MM.1S (cell line): ENCODE results near the gene ABCC4.

Source experiments
- DNase-seq: peaks from one replicate; pipeline ENCODE4 v3.0.0-alpha.2; 2015
- H2AFZ ChIP-seq: fragments of 300-600 bp; sonication (generic); 2 replicates; pipeline ENCODE4 v1.6.0; 2016; ENCODE audit warnings: antibody characterized with exemption, low read length
- H3F3A ChIP-seq: fragments of 300-600 bp; sonication (generic); 2 replicates; pipeline ENCODE4 v1.6.1; 2016; ENCODE audit warnings: mild to moderate bottlenecking, antibody characterized with exemption, low read length, moderate library complexity, mixed read lengths; ENCODE audit not compliant: insufficient read depth
- H3K27ac ChIP-seq: fragments of 300-600 bp; sonication (generic); 2 replicates; pipeline ENCODE4 v1.5.1; 2016; ENCODE audit warnings: mild to moderate bottlenecking, low read length
- H3K27me3 ChIP-seq: fragments of 300-600 bp; sonication (generic); replicated peaks from 2 replicates; pipeline ENCODE4 v1.6.0; 2016; ENCODE audit warnings: low read length; ENCODE audit not compliant: insufficient read depth
- H3K36me3 ChIP-seq: fragments of 300-600 bp; sonication (generic); replicated peaks from 2 replicates; pipeline ENCODE4 v1.6.1; 2016; ENCODE audit warnings: mild to moderate bottlenecking, low read length, mixed read lengths; ENCODE audit not compliant: insufficient read depth
- H3K4me1 ChIP-seq: fragments of 300-600 bp; sonication (generic); 2 replicates; pipeline ENCODE4 v1.6.1; 2016; ENCODE audit warnings: low read length, mixed read lengths
- H3K4me2 ChIP-seq: fragments of 300-600 bp; sonication (generic); 2 replicates; pipeline ENCODE4 v1.6.0; 2016; ENCODE audit warnings: low read depth, low read length
- H3K4me3 ChIP-seq: fragments of 300-600 bp; sonication (generic); 2 replicates; pipeline ENCODE4 v1.5.1; 2016; ENCODE audit warnings: low read length, mixed read lengths
- H3K79me2 ChIP-seq: fragments of 300-600 bp; sonication (generic); 2 replicates; pipeline ENCODE4 v1.6.1; 2016; ENCODE audit warnings: mixed run types, low read length, mixed read lengths
- H3K9ac ChIP-seq: fragments of 300-600 bp; sonication (generic); 2 replicates; pipeline ENCODE4 v1.6.1; 2016; ENCODE audit warnings: low read length, mixed read lengths
- H3K9me2 ChIP-seq: fragments of 300-600 bp; sonication (generic); replicated peaks from 2 replicates; pipeline ENCODE4 v1.6.1; 2016; ENCODE audit warnings: mild to moderate bottlenecking, low read length, mixed read lengths; ENCODE audit not compliant: insufficient read depth
- H3K9me3 ChIP-seq: fragments of 300-600 bp; sonication (generic); replicated peaks from 2 replicates; pipeline ENCODE4 v1.6.1; 2016; ENCODE audit warnings: mild to moderate bottlenecking, low read length, mixed read lengths; ENCODE audit not compliant: insufficient read depth
- H4K20me1 ChIP-seq: fragments of 300-600 bp; sonication (generic); 2 replicates; pipeline ENCODE4 v1.6.1; 2016; ENCODE audit warnings: mild to moderate bottlenecking, low read length, moderate library complexity, mixed read lengths; ENCODE audit not compliant: insufficient read depth
- EZH2 ChIP-seq: fragments of 300-600 bp; sonication (generic); optimal IDR thresholded peaks from 2 replicates; pipeline ENCODE3; 2017; ENCODE audit warnings: low read depth, mild to moderate bottlenecking, antibody characterized with exemption, low read length, mixed read lengths
- EZH2phosphoT487 ChIP-seq: fragments of 300-600 bp; sonication (generic); IDR thresholded peaks from 2 replicates; pipeline ENCODE4 v1.6.1; 2018; ENCODE audit warnings: antibody characterized with exemption, low read length
- TF ChIP-seq, protein P1 (sequence below): fragments of 300-600 bp; sonication (generic); IDR thresholded peaks from 2 replicates; pipeline ENCODE4 v1.5.1; 2016; ENCODE audit warnings: antibody characterized with exemption, low read length, mixed read lengths

ABCC4 gene

DNA sequence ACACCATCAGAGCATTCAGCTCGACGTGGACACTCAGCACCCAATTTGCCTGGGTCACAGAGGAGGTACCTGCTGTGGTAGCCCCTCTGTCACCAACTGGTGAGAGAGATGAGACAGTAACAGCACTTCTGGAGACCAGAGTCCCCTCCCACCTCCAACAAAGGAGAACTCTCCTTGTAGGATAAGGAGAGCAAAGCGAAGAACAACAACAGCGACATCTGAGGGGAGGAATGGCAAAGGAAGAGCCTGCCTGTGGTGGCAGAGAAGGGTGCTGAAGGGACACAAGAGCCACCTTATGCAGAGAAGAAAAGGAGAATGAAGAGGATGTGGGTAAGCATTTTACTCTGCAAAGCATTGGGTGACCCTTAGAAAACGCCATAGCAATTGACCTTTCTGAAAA lies 167.8 kb downstream of the ABCC4 start:
- no peaks in the 10 kb centered on the region for H3K27me3 ChIP-seq
- no peak for DNase-seq
- H3K4me2 ChIP-seq: no peak overlapping the region
- no peak overlapping the region for H2AFZ ChIP-seq
- no peaks in the 10 kb centered on the region for H3K9me2 ChIP-seq
- no peak overlapping the region for H3K9ac ChIP-seq
- no peaks in the 10 kb centered on the region for H3K4me1 ChIP-seq
- H3K9me3 ChIP-seq: no peaks in the 10 kb centered on the region
- TF ChIP-seq EZH2phosphoT487: no peak
- TF ChIP-seq, protein P1, sequence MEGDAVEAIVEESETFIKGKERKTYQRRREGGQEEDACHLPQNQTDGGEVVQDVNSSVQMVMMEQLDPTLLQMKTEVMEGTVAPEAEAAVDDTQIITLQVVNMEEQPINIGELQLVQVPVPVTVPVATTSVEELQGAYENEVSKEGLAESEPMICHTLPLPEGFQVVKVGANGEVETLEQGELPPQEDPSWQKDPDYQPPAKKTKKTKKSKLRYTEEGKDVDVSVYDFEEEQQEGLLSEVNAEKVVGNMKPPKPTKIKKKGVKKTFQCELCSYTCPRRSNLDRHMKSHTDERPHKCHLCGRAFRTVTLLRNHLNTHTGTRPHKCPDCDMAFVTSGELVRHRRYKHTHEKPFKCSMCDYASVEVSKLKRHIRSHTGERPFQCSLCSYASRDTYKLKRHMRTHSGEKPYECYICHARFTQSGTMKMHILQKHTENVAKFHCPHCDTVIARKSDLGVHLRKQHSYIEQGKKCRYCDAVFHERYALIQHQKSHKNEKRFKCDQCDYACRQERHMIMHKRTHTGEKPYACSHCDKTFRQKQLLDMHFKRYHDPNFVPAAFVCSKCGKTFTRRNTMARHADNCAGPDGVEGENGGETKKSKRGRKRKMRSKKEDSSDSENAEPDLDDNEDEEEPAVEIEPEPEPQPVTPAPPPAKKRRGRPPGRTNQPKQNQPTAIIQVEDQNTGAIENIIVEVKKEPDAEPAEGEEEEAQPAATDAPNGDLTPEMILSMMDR: no peak
- TF ChIP-seq EZH2: no peak
- no peak overlapping the region for H3K4me3 ChIP-seq
- no peaks in the 10 kb centered on the region for H3K79me2 ChIP-seq
- H3F3A ChIP-seq: no peaks in the 10 kb centered on the region
- H4K20me1 ChIP-seq: no peaks in the 10 kb centered on the region
- H3K27ac ChIP-seq: no peak overlapping the region
- H3K36me3 ChIP-seq: no peaks in the 10 kb centered on the region

- TF ChIP-seq EZH2: no peak
- no peak for TF ChIP-seq EZH2phosphoT487
- TF ChIP-seq, protein P1: no peak
- Histone ChIP-seq H3K27ac (no peak overlapping the region), H3K9ac (no peak overlapping the region), H2AFZ (no peak overlapping the region), H3K4me1 (no peaks in the 10 kb centered on the region), H3K36me3 (no peaks in the 10 kb centered on the region), H3K4me3 (no peak overlapping the region), H3K79me2 (no peaks in the 10 kb centered on the region), H3K9me3 (no peaks in the 10 kb centered on the region), H4K20me1 (no peaks in the 10 kb centered on the region), H3K9me2 (no peaks in the 10 kb centered on the region), H3K4me2 (no peak overlapping the region), H3K27me3 (no peaks in the 10 kb centered on the region), H3F3A (no peaks in the 10 kb centered on the region)
- DNase-seq: no peak
These were observed 172.2 kb downstream of the ABCC4 start for GRCh38 chr13:95129004-95129403.

GRCh38 chr13:95128045-95128643 lies 173.1 kb downstream of the ABCC4 start:
- H3K4me3 ChIP-seq: no peak overlapping the region
- no peaks in the 10 kb centered on the region for H3K36me3 ChIP-seq
- H3K9ac ChIP-seq: no peak overlapping the region
- H2AFZ ChIP-seq: no peak overlapping the region
- no peaks in the 10 kb centered on the region for H3K9me2 ChIP-seq
- no peaks in the 10 kb centered on the region for H3K79me2 ChIP-seq
- no peaks in the 10 kb centered on the region for H3K4me1 ChIP-seq
- no peak overlapping the region for H3K27ac ChIP-seq
- no peak for DNase-seq
- H3K9me3 ChIP-seq: no peaks in the 10 kb centered on the region
- H3K27me3 ChIP-seq: no peaks in the 10 kb centered on the region
- TF ChIP-seq, protein P1: no peak
- TF ChIP-seq EZH2 (no peak), EZH2phosphoT487 (no peak)
- H4K20me1 ChIP-seq: no peaks in the 10 kb centered on the region
- no peak overlapping the region for H3K4me2 ChIP-seq
- no peaks in the 10 kb centered on the region for H3F3A ChIP-seq
